Fibroblast of lung (primary cell): Measurements from ENCODE around the gene AP3D1. TPM values are rescaled to one million over a fixed set of nuclear protein-coding genes. Genes with fewer than 3 reads are reported as not detected.

ENCODE experiments used
- DNase-seq, 2 donors: peaks; one replicate each; pipeline versions ENCODE4 v3.0.0 to v3.0.0-alpha.2; 2010; ENCODE audit warnings: low read depth in 2 of 2
- H2AFZ ChIP-seq: 2 replicates; pipeline ENCODE4 v1.5.1; 2012; ENCODE audit warnings: low read length, control low read depth, inconsistent platforms
- H3K27ac ChIP-seq: 2 replicates; pipeline ENCODE4 v1.5.1; 2011; ENCODE audit warnings: low read length, control low read depth; ENCODE audit not compliant: insufficient read depth
- H3K27me3 ChIP-seq: 2 replicates; pipeline ENCODE4 v1.5.1; 2011; ENCODE audit warnings: mild to moderate bottlenecking, low read length; ENCODE audit not compliant: control insufficient read depth, insufficient read depth
- H3K36me3 ChIP-seq: 2 replicates; pipeline ENCODE4 v1.5.1; 2011; ENCODE audit warnings: low read length; ENCODE audit not compliant: control insufficient read depth, insufficient read depth
- H3K4me1 ChIP-seq: 2 replicates; pipeline ENCODE4 v1.5.1; 2011; ENCODE audit warnings: low read length; ENCODE audit not compliant: control insufficient read depth, insufficient read depth; ENCODE audit errors: extremely low read depth
- H3K4me2 ChIP-seq: 2 replicates; pipeline ENCODE4 v1.5.1; 2011; ENCODE audit warnings: low read length, control low read depth; ENCODE audit not compliant: insufficient read depth; ENCODE audit errors: extremely low read depth
- H3K4me3 ChIP-seq, 4 experiments: fragments of 200-600 bp in 1 of 4; sonication (generic) in 1 of 4; replicated peaks in 1 of 4; 2 replicates each; pipeline ENCODE4 v1.5.1; 2011 to 2016; ENCODE audit warnings: low read length in 4 of 4, low read depth in 3 of 4, mild to moderate bottlenecking in 3 of 4, control low read depth in 2 of 4, inconsistent platforms in 1 of 4, mixed read lengths in 1 of 4; ENCODE audit not compliant: insufficient read depth in 1 of 4; ENCODE audit errors: control extremely low read depth in 1 of 4
- H3K79me2 ChIP-seq: 2 replicates; pipeline ENCODE4 v1.5.1; 2012; ENCODE audit warnings: mild to moderate bottlenecking, low read length, inconsistent platforms; ENCODE audit not compliant: control insufficient read depth, insufficient read depth
- H3K9ac ChIP-seq: 2 replicates; pipeline ENCODE4 v1.5.1; 2011; ENCODE audit warnings: mild to moderate bottlenecking, low read length, control low read depth; ENCODE audit not compliant: insufficient read depth
- H3K9me3 ChIP-seq: 2 replicates; pipeline ENCODE4 v1.5.1; 2012; ENCODE audit warnings: low read depth, low read length; ENCODE audit not compliant: control insufficient read depth, insufficient read depth
- H4K20me1 ChIP-seq: 2 replicates; pipeline ENCODE4 v1.5.1; 2011; ENCODE audit warnings: low read length; ENCODE audit not compliant: control insufficient read depth, insufficient read depth; ENCODE audit errors: extremely low read depth
- CTCF ChIP-seq, 2 donors: IDR thresholded peaks in 1 of 2; conservative IDR thresholded peaks in 1 of 2; 1 replicate in 1 of 2; 2 replicates in 1 of 2; pipeline ENCODE4 v1.5.1; 2011 to 2012; ENCODE audit warnings: low read length in 2 of 2, control low read depth in 1 of 2, inconsistent platforms in 1 of 2, low read depth in 1 of 2, mild to moderate bottlenecking in 1 of 2
- EZH2 ChIP-seq: IDR thresholded peaks from 2 replicates; pipeline ENCODE4 v1.5.1; 2012; ENCODE audit warnings: low read length, control low read depth, mild to moderate bottlenecking; ENCODE audit errors: missing control alignments
- polyA plus RNA-seq, 2 donors: library from polyadenylated mRNA; depleted of rRNA in 1 of 2; stranded (reverse) in 1 of 2; unstranded in 1 of 2; fragments of >200 nt; gene quantifications; 2 replicates each; pipeline ENCODE4 v1.2.1, GENCODE V29; 2011 to 2012; ENCODE audit warnings: missing spikeins in 1 of 2
- total RNA-seq: library from RNA; depleted of rRNA; stranded (reverse); fragments of >200 nt; gene quantifications from 2 replicates; pipeline ENCODE4 v1.2.1, GENCODE V29; 2014

Gene AP3D1
- total and polyA plus RNA-seq, 2 donors (not counting 1 experiment from before 2014, with no cell fraction given) = 68.0 to 99.9 TPM

- Histone ChIP-seq H3K4me2 (peak within 1 kb of the TSS; percentile 91), H3K27ac (peak within 1 kb of the TSS; percentile 50), H3K4me3 (peak within 1 kb of the TSS; percentile 58 to 90 (median 84)), H3K27me3 (no peaks in the 10 kb centered on the region), H4K20me1 (no peaks in the 10 kb centered on the region), H2AFZ (peak within 1 kb of the TSS; percentile 75), H3K4me1 (peaks cover 26% of the 10 kb centered on the region), H3K36me3 (peaks cover 16% of the 10 kb centered on the region), H3K79me2 (peaks cover 34% of the 10 kb centered on the region), H3K9ac (peak within 1 kb of the TSS; percentile 67), H3K9me3 (no peaks in the 10 kb centered on the region)
- TF ChIP-seq CTCF (conservative IDR thresholded peaks at IDR 0.05 in 1 of 2, IDR thresholded peaks at IDR 0.05 in 1 of 2; ENCODE audit: low read depth in 1 of 2, low read length in 2 of 2) = peak; percentile 35 to 39
- no peak for TF ChIP-seq EZH2
- DNase-seq = peak; percentile 67 to 87
Observed at GRCh38 chr19:2050991-2051772, 100.2 kb downstream of the AP3D1 start, which contains the start of gene MKNK2. MKNK2 (minus strand) TSS chr19:2051244; CDS start chr19:2050851, 393 bp downstream.

Other genes starting within 250 kb of the AP3D1 start
- 1.5 and 1.7 TPM in 2 replicates for gene ADAT3, start 246.2 kb downstream of the AP3D1 start, total RNA-seq
- 0.42 and 0.61 TPM in 2 replicates for gene ADAT3, start 246.2 kb downstream of the AP3D1 start, polyA plus RNA-seq
- gene SCAMP4, start 246.2 kb downstream of the AP3D1 start, total RNA-seq = 22.1 and 29.7 TPM in 2 replicates
- 16.9 and 21.2 TPM in 2 replicates for gene SCAMP4, start 246.2 kb downstream of the AP3D1 start, polyA plus RNA-seq
- gene CSNK1G2, start 210.4 kb downstream of the AP3D1 start, total RNA-seq = 50.1 and 58.6 TPM in 2 replicates
- gene CSNK1G2, start 210.4 kb downstream of the AP3D1 start, polyA plus RNA-seq = 21.2 and 22.5 TPM in 2 replicates
- gene BTBD2, start 135.9 kb downstream of the AP3D1 start, total RNA-seq = 54.7 and 70.2 TPM in 2 replicates
- 14.0 and 19.1 TPM in 2 replicates for gene BTBD2, start 135.9 kb downstream of the AP3D1 start, polyA plus RNA-seq
- 367 and 409 TPM in 2 replicates for gene MKNK2, start 100.3 kb downstream of the AP3D1 start, total RNA-seq
- 21.0 and 24.7 TPM in 2 replicates for gene MKNK2, start 100.3 kb downstream of the AP3D1 start, polyA plus RNA-seq
- 12.8 and 17.2 TPM in 2 replicates for gene MOB3A, start 55.2 kb downstream of the AP3D1 start, total RNA-seq
- gene MOB3A, start 55.2 kb downstream of the AP3D1 start, polyA plus RNA-seq = 34.8 and 37.5 TPM in 2 replicates
- gene IZUMO4, start 54.7 kb downstream of the AP3D1 start, total RNA-seq = 0.26 and 1.3 TPM in 2 replicates
- gene IZUMO4, start 54.7 kb downstream of the AP3D1 start, polyA plus RNA-seq = 0.56 and 0.77 TPM in 2 replicates
- 2.8 and 3.1 TPM in 2 replicates for gene DOT1L, start 12.4 kb upstream of the AP3D1 start, total RNA-seq
- 5.4 and 7.3 TPM in 2 replicates for gene DOT1L, start 12.4 kb upstream of the AP3D1 start, polyA plus RNA-seq
- 46.0 and 61.3 TPM in 2 replicates for gene PLEKHJ1, start 84.8 kb upstream of the AP3D1 start, total RNA-seq
- gene PLEKHJ1, start 84.8 kb upstream of the AP3D1 start, polyA plus RNA-seq = 34.9 and 41.3 TPM in 2 replicates
- gene SF3A2, start 85.3 kb upstream of the AP3D1 start, total RNA-seq = 23.1 and 31.5 TPM in 2 replicates
- gene SF3A2, start 85.3 kb upstream of the AP3D1 start, polyA plus RNA-seq = 11.1 and 14.8 TPM in 2 replicates
- 0.26 and 0.33 TPM in 2 replicates for gene AMH, start 97.8 kb upstream of the AP3D1 start, total RNA-seq
- 0.03 and 0.07 TPM in 2 replicates for gene AMH, start 97.8 kb upstream of the AP3D1 start, polyA plus RNA-seq
- not detected in 2 replicates for gene JSRP1, start 104.9 kb upstream of the AP3D1 start, total RNA-seq
- not detected in 2 replicates for gene JSRP1, start 104.9 kb upstream of the AP3D1 start, polyA plus RNA-seq
- not detected in 2 replicates for gene PEAK3, start 130.6 kb upstream of the AP3D1 start, total RNA-seq
- gene PEAK3, start 130.6 kb upstream of the AP3D1 start, polyA plus RNA-seq = not detected in 2 replicates
- gene LINGO3, start 156.6 kb upstream of the AP3D1 start, total RNA-seq = not detected in 2 replicates
- gene LINGO3, start 156.6 kb upstream of the AP3D1 start, polyA plus RNA-seq = not detected in 2 replicates
- gene LSM7, start 177.0 kb upstream of the AP3D1 start, total RNA-seq = 43.1 and 61.6 TPM in 2 replicates
- gene LSM7, start 177.0 kb upstream of the AP3D1 start, polyA plus RNA-seq = 182 and 233 TPM in 2 replicates
- 18.0 and 23.8 TPM in 2 replicates for gene SPPL2B, start 177.1 kb upstream of the AP3D1 start, total RNA-seq
- gene SPPL2B, start 177.1 kb upstream of the AP3D1 start, polyA plus RNA-seq = 10.7 and 16.0 TPM in 2 replicates
- under 0.01 TPM in 1 of 2 replicates, not detected in the other for gene TMPRSS9, start 208.7 kb upstream of the AP3D1 start, total RNA-seq
- not detected in 2 replicates for gene TMPRSS9, start 208.7 kb upstream of the AP3D1 start, polyA plus RNA-seq